GM19238 (cell line): ENCODE results near the gene FAM210B.
"Not testable (repeated sequence)": the region's sequence is repeated elsewhere in the genome, so short reads cannot be mapped to it uniquely, and the experiment has no call there.

Source experiments
- DNase-seq: peaks from one replicate; pipeline ENCODE4 v3.0.0; 2011; ENCODE audit warnings: low spot score; ENCODE audit not compliant: insufficient read length

FAM210B gene

DNA sequence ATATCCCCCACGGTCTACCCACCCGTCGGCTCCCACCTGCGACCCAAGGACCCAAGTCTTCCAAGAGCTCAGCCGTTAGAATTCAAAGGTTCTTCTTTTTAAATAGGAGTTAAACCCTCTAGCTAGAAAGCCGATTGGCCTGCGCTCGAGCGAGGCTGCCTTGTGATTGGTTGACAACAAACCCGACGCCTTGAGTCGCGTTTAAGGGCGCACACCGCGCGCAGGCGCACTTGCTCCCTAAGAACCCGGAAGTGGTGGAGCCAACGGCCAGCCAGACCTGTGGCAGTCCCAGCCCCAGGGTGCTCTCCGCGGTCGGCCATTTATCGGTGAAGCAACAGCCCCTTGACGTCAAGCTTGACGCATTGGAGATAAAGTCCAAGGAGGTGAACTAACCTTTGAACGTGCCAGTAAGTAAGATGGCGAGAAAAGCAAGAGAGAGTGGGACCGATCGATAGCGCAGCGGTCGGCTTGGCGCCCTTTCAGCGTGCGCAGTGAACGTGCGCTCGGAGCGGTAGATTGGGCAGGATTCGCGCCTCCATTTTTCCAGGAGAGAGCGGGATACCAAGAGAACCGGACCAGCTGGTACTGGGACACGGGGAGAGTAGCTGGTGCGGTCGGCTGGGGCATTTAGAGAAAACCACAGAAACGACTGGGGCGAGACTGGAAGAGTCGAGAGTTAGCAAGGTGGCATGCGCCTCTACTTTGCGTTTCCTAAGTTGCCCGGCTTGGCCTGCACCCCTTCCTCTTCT lies 33.5 kb downstream of the FAM210B start, which contains the start of the genes AURKA and CSTF1:
AURKA (minus strand) TSS at position 84 of the 749 bp plus-strand sequence. CDS start 4,018 bp downstream, outside the sequence.
CSTF1 (plus strand) TSS at position 514 of the 749 bp plus-strand sequence. CDS start 2,908 bp downstream, outside the sequence.
- peak; percentile 98 for DNase-seq

DNA sequence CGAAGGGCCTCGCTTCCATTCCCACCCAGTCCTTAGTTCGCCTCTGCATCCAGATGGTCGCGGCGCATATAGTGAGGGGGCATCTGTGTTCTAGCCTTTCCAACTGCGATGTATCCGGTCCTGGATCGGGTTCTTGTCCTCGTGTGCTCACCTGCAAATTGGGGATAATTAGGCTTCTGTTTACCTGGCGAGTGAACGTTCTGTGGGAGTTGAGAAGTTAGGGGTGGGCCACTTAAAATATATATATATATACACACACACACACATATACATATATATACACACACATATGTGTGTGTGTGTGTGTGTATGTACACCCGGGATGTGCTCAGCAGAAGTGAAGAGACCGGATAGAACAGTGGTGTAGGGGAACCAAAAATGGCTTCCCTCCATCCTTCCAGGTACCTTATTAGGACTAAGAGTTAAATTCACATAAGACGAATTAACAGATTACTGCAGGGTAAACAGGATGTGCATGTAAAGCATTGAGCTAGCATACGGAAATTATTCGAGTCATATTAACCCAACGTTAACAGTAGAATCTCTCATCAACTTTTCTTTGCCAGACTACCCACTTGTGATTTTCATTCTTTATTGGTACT lies 34.2 kb downstream of the FAM210B start:
- DNase-seq, result no peak

DNA sequence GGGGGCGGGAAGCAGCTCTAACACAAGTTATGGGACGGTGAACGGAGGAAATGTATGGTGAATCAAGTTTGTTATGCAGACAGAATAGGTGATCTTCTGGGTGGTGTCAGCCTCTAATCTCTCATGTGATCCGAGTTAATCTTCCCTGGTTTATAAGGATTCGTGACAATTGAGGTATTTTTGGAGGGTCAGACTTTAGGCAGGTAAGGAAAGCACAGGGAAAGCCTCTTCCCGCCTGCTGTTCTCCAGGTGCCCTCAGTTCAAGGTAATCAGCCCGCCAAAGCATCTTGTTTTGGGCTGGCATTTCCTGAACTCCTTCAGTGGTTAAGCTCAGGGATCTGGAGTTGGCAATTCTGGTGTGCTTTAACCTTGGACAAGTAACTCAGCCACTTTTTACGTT lies 34.9 kb downstream of the FAM210B start:
- DNase-seq, result no peak

DNA sequence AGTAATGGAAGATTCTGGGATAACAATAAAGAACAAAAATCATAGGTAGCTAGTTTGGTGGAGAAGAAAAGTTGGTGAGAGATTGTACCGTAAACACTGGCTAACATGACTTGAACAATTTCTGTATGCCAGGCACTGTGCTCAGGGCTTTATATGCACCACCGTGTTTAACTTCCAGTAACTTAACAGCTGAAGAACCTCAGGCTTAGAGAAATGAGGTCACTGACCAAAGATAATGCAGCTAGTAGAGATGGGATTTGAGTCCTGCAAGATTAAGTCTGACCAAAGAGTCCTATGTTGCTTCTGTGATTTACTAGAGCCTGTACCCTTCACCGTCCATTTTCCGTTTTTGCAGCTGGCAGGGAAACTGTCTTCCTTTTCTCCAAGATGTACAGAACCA lies 36.4 kb downstream of the FAM210B start:
- DNase-seq, result no peak

DNA sequence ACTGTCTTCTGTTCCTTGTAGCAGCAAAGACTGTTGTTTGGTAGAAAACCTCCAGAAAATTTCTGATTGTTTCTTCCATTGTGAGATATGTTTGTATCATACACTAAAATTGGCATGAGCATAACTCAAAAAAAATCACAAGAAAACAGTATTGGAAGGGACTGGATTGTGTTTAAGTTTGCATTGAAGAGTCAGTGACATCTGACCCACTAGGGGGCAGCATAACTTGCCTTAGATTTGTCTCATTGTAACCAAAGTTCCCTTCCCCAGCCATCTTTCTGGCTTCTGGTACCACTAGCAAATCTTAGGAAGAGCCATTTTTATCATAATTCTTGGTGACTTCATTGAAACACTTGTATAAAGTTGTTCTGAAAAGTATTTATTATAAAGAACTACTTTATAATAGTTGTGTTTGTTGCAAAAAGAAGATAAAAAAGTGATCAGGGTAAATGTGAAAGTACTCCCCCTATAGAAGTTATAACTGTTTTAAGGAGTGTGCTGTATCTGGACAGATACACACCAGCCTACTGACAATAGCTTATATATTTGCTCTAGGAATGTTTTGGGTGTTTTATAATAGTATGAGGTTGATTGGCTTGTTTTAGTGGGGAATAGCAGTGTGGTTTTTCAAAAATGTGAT lies 41.3 kb downstream of the FAM210B start:
- DNase-seq, result no peak

DNA sequence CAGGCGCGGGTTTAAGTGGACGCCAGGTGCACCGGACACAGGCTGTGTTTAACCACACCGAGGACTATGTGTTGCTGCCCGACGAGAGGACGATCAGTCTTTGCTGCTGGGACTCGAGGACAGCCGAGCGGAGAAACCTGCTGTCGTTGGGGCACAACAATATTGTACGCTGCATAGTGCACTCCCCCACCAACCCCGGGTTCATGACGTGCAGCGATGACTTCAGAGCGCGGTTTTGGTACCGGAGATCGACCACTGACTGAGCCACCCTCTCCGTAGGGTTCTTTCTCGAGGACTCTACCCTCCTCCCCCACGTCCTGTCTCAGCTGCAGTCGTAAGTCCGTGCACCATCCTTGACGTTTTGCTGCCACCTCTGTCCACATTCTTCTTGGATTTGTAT lies 44.7 kb downstream of the FAM210B start:
- DNase-seq, result no peak

DNA sequence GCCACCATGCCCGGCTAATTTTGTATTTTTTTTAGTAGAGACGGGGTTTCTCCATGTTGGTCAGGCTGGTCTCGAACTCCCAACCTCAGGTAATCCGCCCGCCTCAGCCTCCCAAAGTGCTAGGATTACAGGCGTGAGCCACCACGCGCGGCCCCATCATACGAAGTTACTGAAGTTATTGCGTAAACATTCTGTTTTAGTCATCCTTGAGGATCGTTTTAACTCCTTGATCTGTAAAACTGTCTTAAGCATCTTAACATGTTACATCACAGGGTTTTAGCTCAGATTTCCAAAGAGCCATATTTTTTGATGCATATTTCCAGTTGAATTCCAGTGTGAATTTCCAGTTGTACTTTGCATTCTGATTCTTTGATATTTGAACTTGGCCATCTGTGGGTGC lies 46.6 kb downstream of the FAM210B start:
- not testable (repeated sequence) for DNase-seq

DNA sequence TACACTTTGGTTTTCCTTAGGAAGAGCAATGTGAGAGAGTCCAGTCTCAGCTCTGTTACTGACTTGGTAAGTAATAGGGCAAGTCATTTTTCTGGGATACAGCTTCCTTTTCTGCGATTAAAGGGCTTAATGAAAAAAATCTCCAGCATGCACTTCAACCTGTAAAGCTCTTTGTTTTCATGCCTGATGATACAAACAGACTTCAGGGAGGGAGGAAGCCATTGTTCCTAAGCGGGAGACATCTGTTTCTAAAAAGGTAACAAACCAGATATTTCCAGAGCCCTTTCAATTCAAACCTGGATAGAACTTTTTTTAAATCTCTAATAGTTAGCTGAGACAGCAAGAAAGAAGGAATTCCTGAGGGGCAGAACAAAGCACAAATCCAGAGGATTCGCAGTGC lies 48.1 kb downstream of the FAM210B start:
- DNase-seq, result no peak

DNA sequence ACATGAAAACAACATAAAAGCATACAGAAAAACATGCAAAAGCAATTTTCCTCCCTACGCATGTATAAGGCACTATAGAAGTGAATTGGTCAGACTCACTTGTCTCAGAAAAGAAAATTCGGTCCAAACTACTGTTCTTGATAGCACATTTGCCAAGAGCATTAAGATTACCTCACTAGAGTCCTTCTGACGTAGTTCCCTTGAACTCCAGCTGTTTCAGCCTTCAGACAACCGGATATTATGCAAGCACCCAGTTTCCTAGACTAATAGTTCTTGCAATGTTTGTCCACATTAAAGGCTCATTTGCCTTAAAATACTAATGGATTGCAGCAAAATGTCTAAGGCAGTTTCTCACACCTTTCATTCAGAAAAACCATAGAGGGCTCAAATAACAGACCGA lies 50.7 kb downstream of the FAM210B start:
- DNase-seq, result no peak

DNA sequence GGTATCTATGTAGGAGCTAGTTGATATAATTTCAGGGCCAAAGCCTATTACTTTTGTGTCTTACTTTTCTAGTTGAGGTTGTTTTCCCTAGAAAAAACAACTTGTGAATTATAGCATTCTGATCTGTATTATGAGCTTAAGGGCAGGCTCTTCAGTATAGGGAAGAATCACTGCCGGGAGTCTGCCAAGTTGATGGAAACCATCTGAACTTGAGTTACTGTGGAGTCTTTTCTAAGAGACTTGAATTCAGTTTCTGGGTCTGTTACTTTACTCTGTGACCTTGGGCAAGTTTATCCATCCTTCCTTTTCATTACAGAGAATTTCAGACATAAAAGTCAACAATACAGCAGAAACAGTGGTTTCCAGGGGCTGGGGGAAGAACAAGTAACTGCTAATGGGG lies 51.2 kb downstream of the FAM210B start:
- DNase-seq, result no peak

DNA sequence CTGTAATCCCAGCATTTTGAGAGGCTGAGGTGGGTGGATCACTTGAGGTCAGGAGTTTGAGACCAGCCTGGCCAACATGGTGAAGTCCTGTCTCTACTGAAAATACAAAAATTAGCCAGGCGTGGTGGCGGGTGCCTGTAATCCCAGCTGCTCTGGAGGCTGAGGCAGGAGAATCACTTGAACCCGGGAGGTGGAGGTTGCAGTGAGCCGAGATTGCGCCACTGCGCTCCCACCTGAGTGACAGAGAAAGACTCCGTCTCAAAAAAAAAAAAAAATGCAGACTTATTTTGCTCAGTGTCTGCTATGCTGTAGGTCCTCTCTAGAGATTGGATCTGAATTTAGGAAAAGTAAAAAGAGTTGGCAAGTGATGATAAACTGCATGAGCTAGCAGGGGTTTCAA lies 52.5 kb downstream of the FAM210B start:
- not testable (repeated sequence) for DNase-seq

DNA sequence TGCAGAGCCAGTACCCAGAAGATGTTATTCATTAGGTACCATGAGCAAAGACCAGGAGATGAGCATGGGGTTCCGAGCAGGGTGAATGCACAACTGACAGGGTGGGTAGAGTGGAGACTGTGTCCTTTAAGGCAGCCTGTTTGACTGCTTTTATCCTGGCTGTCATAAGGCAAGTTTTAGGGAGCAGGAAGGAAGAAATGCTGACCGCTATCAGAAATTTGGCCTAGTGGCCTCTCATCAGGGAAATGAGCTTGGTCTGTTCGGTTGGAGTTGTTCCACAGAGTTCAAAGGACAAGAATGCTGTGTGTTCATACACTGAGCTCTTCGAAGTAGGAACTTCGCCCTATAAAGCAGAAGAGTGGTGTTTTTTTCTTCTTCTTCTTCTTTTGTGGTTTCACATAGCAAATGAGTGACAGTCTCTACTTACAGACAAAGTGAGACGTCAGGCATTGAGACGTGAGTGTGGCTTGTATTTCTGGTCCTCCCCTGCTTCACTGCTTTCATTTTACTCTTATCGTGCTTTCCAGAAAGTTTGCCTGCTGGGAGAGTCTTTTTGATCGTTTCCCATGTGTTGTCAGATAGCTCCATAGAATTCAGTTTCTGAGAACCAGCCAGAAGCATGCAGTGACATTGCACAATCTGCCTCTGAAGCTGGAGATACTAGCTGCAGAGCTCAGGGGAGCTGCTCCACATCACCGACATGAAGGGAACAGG lies 53.1 kb downstream of the FAM210B start, which contains the start of gene CASS4:
CASS4 (plus strand) TSS at position 502 of the 714 bp plus-strand sequence; CDS start at position 701, 199 bp downstream.
- peak; percentile 14 for DNase-seq

DNA sequence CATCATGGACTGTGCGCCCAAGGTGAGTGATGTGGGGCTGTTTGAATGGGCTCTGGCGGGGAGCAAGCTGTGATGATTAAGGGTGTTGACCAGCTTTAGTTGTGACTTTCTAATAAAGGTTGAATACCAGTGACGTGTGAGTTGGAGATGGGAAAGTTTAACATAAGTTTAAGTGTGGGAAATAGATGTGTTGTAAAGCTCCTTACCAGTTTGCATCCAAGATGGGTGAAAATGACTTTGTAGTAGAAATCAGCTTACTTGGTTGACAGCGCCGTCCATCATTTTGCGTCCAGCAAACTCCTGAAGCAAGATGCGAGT lies 53.7 kb downstream of the FAM210B start:
- DNase-seq, result no peak

DNA sequence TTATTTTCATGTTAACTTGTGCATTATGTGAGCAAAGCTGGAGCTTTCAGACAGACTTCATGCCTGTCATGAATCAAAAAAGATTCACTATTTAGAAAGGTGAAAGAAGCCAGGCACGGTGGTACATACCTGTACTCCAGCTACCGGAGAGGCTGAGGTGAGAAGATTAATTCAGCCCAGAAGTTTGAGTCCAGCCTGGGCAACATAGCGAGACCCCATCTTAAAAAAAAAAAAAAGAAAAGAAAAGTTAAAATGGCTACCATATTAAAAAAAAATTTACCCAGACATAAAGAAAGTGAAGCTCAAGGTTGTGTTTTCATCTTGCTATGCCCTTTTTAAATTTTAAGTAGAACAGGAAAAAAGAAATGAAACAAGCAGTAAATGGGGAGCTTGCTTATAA lies 54.2 kb downstream of the FAM210B start:
- DNase-seq, result no peak

DNA sequence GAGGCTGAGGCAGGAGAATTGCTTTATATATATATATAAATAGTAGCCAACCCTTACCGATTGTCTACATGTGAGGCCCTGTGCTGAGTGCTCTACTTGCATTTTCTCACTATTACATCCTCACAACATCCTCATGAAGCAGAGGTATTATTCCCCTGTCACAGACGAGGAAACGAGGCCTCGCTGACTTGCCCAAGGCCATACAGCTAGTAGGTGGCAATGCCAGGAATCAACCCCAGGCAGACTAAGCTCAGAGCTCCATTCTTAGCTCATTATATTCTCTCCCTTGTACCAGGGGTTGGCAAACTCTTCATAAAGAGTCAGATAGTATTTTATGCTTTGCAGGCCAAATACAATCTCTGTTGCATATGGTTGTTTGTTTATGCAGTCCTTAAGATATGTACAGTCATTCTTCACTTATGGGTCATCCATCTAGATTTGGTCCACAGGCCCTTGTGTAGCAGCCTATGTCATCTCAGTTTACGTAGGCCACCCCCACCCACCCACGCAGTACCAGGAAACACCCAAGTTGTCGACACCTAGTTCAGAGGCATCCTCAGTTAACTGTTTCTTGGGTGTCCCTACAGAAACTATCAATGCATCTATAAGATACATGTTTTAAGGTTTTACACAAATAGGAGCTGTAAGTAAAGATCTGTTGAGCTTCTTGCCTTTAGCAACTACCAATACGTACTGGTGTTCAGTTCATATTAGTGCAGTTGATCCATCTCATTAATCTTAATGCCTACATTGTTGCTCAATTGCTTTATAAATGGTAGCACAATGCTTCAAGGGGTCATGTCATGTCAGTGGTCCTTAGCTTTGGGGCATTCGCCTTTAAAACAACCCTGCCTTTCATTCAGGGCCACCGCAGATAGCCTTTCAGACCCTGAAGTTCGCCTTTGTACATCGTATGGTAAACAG lies 56.3 kb downstream of the FAM210B start:
- no peak for DNase-seq

DNA sequence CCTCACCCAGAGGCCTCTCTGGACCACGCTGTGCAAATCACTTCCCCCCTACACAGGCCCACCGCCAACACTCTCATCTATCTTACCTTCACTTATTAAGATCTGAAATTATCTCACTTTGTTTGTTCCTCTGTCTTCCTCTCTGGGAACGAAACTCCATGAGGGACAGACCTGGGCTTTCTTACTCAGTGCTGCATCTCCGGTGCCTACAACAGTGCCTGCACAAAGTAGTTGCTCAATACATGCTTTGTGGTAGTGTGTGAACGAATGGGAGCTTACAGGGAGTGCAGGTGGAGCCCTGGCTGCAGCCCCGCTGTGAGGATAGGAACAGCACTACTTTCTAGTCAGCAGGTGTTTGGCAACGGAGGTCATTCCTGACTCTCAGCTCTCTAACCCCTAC lies 58.6 kb downstream of the FAM210B start:
- DNase-seq, result no peak

DNA sequence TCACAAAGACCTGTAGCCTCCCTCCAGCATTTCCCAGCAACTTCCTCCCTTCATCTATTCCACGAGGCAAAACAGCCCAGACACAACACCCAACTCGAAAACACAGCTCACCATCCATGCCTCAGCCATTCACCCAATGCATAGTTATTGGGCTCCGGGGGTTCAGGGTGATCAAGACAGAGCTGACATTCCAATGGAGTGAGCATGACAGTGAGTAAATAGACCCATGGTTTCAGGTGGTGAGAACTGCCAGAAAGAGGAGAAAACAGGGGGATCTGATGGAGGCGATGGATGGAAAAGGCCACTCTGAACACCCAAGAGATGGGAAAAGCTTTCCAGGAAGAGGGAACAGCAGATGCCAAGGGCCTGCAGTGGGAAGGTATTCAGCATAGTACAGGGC lies 59.1 kb downstream of the FAM210B start:
- no peak for DNase-seq
